H1 (cell line): Measurements from ENCODE around the gene CD300C. TPM values are rescaled to one million over a fixed set of nuclear protein-coding genes. Genes with fewer than 3 reads are reported as not detected.

ENCODE experiments used
- CTCF ChIA-PET: fragments of 300-600 bp; sonication (Branson Sonifier 250); formaldehyde crosslinking; loops from one replicate; lab custom pipeline; 2021; ENCODE audit not compliant: partially characterized antibody; lab: Charles Lee
- POLR2A ChIA-PET: fragments of 300-600 bp; sonication (Branson Sonifier 250); formaldehyde crosslinking; loops from one replicate; lab custom pipeline; 2021; ENCODE audit warnings: inconsistent platforms; ENCODE audit not compliant: partially characterized antibody; lab: Charles Lee
- DNase-seq, 2 experiments: peaks; one replicate each; pipeline versions ENCODE4 v3.0.0 to v3.0.0-alpha.2; 2010 to 2022; ENCODE audit warnings: low spot score in 2 of 2, low read depth in 1 of 2, mixed read lengths in 1 of 2
- FAIRE-seq: peaks from 2 replicates; lab custom pipeline; 2011; peaks lifted over from hg19 to GRCh38; lab: Jason Lieb, UNC
- H2AFZ ChIP-seq: 2 replicates; pipeline ENCODE4 v1.8.1; 2012; ENCODE audit warnings: low read length, inconsistent platforms
- H2AK5ac ChIP-seq: 2 replicates; pipeline ENCODE4 v1.6.1; 2013; ENCODE audit warnings: low read depth, low read length
- H2BK120ac ChIP-seq: replicated peaks from 2 replicates; pipeline ENCODE3; 2013; ENCODE audit warnings: low read depth, low read length, inconsistent platforms
- H2BK12ac ChIP-seq: 2 replicates; pipeline ENCODE4 v1.6.1; 2013; ENCODE audit warnings: low read depth, low read length
- H2BK15ac ChIP-seq: 2 replicates; pipeline ENCODE4 v1.6.1; 2013; ENCODE audit warnings: low read length
- H2BK20ac ChIP-seq: 2 replicates; pipeline ENCODE4 v1.6.1; 2013; ENCODE audit warnings: low read length
- H2BK5ac ChIP-seq: 2 replicates; pipeline ENCODE4 v1.6.1; 2013; ENCODE audit warnings: low read depth, low read length
- H3K14ac ChIP-seq: 2 replicates; pipeline ENCODE4 v1.6.1; 2013; ENCODE audit warnings: inconsistent platforms; ENCODE audit not compliant: insufficient read length
- H3K18ac ChIP-seq: 2 replicates; pipeline ENCODE4 v1.6.1; 2013; ENCODE audit warnings: low read length; ENCODE audit errors: extremely low read depth
- H3K23ac ChIP-seq: 2 replicates; pipeline ENCODE4 v1.6.1; 2013; ENCODE audit warnings: inconsistent platforms; ENCODE audit not compliant: insufficient read length
- H3K23me2 ChIP-seq: 2 replicates; pipeline ENCODE4 v1.6.1; 2013; ENCODE audit warnings: low read depth, low read length
- H3K27ac ChIP-seq: 2 replicates; pipeline ENCODE4 v1.6.1; 2011; ENCODE audit warnings: low read depth, low read length, inconsistent platforms
- H3K27me3 ChIP-seq, 4 experiments: replicated peaks in 1 of 4; 1 replicate in 1 of 4; 2 replicates in 3 of 4; pipeline versions ENCODE4 v1.6.1 to v1.8.1; 2011 to 2013; ENCODE audit warnings: low read length in 3 of 4, mild to moderate bottlenecking in 3 of 4, inconsistent platforms in 2 of 4, mixed read lengths in 2 of 4, moderate library complexity in 1 of 4; ENCODE audit not compliant: control insufficient read depth in 3 of 4, insufficient read depth in 3 of 4; ENCODE audit errors: extremely low read depth in 1 of 4
- H3K36me3 ChIP-seq, 4 experiments: 2 replicates each; pipeline versions ENCODE4 v1.6.1 to v1.8.1; 2011 to 2013; ENCODE audit warnings: mild to moderate bottlenecking in 4 of 4, low read length in 3 of 4, moderate library complexity in 2 of 4, control low read depth in 1 of 4, inconsistent platforms in 1 of 4; ENCODE audit not compliant: insufficient read depth in 4 of 4, control insufficient read depth in 2 of 4
- H3K4ac ChIP-seq: replicated peaks from 2 replicates; pipeline ENCODE3; 2013; ENCODE audit warnings: low read length, low read depth, mixed read lengths, inconsistent platforms; ENCODE audit not compliant: insufficient read length
- H3K4me1 ChIP-seq, 4 experiments: replicated peaks in 1 of 4; 1 replicate in 1 of 4; 2 replicates in 3 of 4; pipeline versions ENCODE4 v1.6.1 to v1.8.1; 2011 to 2013; ENCODE audit warnings: low read length in 3 of 4, inconsistent platforms in 2 of 4, mixed read lengths in 1 of 4; ENCODE audit not compliant: insufficient read depth in 4 of 4, control insufficient read depth in 3 of 4
- H3K4me2 ChIP-seq, 2 experiments: 2 replicates each; pipeline versions ENCODE4 v1.6.1 to v1.8.1; 2011 to 2013; ENCODE audit warnings: low read depth in 2 of 2, low read length in 2 of 2, control low read depth in 1 of 2, inconsistent platforms in 1 of 2, mild to moderate bottlenecking in 1 of 2; ENCODE audit not compliant: insufficient read depth in 1 of 2
- H3K4me3 ChIP-seq, 4 experiments: fragments of 200-600, 300-600 bp in 1 of 4; sonication (generic), shearing (Covaris generic), sonication (Bioruptor Twin) in 1 of 4; 2 replicates each; pipeline versions ENCODE4 v1.5.1 to v1.8.1; 2011 to 2016; ENCODE audit warnings: low read length in 4 of 4, low read depth in 3 of 4, control low read depth in 2 of 4, inconsistent platforms in 2 of 4, mild to moderate bottlenecking in 2 of 4, mixed read lengths in 1 of 4, moderate library complexity in 1 of 4; ENCODE audit not compliant: insufficient read depth in 2 of 4; ENCODE audit errors: extremely low read depth in 1 of 4
- H3K56ac ChIP-seq: replicated peaks from 2 replicates; pipeline ENCODE3; 2013; ENCODE audit warnings: low read depth, mild to moderate bottlenecking, mixed read lengths, low read length, inconsistent platforms; ENCODE audit not compliant: insufficient read length
- H3K79me1 ChIP-seq: 2 replicates; pipeline ENCODE4 v1.6.1; 2013; ENCODE audit warnings: low read depth, low read length, control low read depth
- H3K79me2 ChIP-seq, 2 experiments: 2 replicates each; pipeline versions ENCODE4 v1.6.1 to v1.8.1; 2012 to 2013; ENCODE audit warnings: low read length in 2 of 2, mild to moderate bottlenecking in 2 of 2, inconsistent platforms in 1 of 2; ENCODE audit not compliant: insufficient read depth in 2 of 2, control insufficient read depth in 1 of 2
- H3K9ac ChIP-seq, 4 experiments: replicated peaks in 1 of 4; 1 replicate in 1 of 4; 2 replicates in 3 of 4; pipeline versions ENCODE4 v1.6.1 to v1.8.1; 2011 to 2013; ENCODE audit warnings: low read depth in 3 of 4, low read length in 3 of 4, control low read depth in 2 of 4, mild to moderate bottlenecking in 2 of 4, moderate library complexity in 2 of 4, inconsistent platforms in 1 of 4; ENCODE audit errors: extremely low read depth in 1 of 4
- H3K9me3 ChIP-seq, 2 experiments: 2 replicates each; pipeline versions ENCODE4 v1.6.1 to v1.8.1; 2012 to 2013; ENCODE audit warnings: mild to moderate bottlenecking in 2 of 2, moderate library complexity in 2 of 2, control low read depth in 1 of 2, inconsistent platforms in 1 of 2, low read depth in 1 of 2, low read length in 1 of 2, mixed read lengths in 1 of 2; ENCODE audit not compliant: insufficient read depth in 2 of 2
- H4K20me1 ChIP-seq, 2 experiments: replicated peaks in 1 of 2; 2 replicates each; pipeline versions ENCODE3 to v1.8.1; 2011 to 2013; ENCODE audit warnings: inconsistent platforms in 2 of 2, low read length in 2 of 2, mild to moderate bottlenecking in 1 of 2; ENCODE audit not compliant: insufficient read depth in 2 of 2, control insufficient read depth in 1 of 2
- H4K5ac ChIP-seq: 2 replicates; pipeline ENCODE4 v1.6.1; 2013; ENCODE audit warnings: low read length, low read depth, mixed read lengths, inconsistent platforms; ENCODE audit not compliant: insufficient read length
- H4K8ac ChIP-seq: 2 replicates; pipeline ENCODE4 v1.8.0; 2013; ENCODE audit warnings: mild to moderate bottlenecking, moderate library complexity, low read length, inconsistent platforms; ENCODE audit not compliant: insufficient read depth; ENCODE audit errors: extremely low read depth
- H4K91ac ChIP-seq: replicated peaks from 2 replicates; pipeline ENCODE3; 2013; ENCODE audit warnings: low read length, mixed read lengths, inconsistent platforms; ENCODE audit not compliant: insufficient read length
- BRCA1 ChIP-seq: IDR thresholded peaks from 2 replicates; pipeline ENCODE4 v1.6.1; 2012; ENCODE audit warnings: low read depth, low read length, improper control_type of control experiment
- CBX5 ChIP-seq: fragments of 300-800, 300-1000 bp; sonication (generic); IDR thresholded peaks from 2 replicates; pipeline ENCODE4 v1.7.1; 2016; ENCODE audit warnings: antibody characterized with exemption, low read length, low read depth
- CHD2 ChIP-seq: IDR thresholded peaks from 2 replicates; pipeline ENCODE4 v1.6.1; 2012; ENCODE audit warnings: low read length, improper control_type of control experiment
- EP300 ChIP-seq, 2 experiments: IDR thresholded peaks; 1 replicate in 1 of 2; 2 replicates in 1 of 2; pipeline ENCODE4 v1.6.1; 2011 to 2012; ENCODE audit warnings: low read depth in 2 of 2, low read length in 2 of 2, mild to moderate bottlenecking in 2 of 2, borderline replicate concordance in 1 of 2, inconsistent platforms in 1 of 2, moderate library complexity in 1 of 2
- MAFK ChIP-seq: IDR thresholded peaks from 2 replicates; pipeline ENCODE4 v1.6.1; 2012; ENCODE audit warnings: low read depth, mild to moderate bottlenecking, improper control_type of control experiment, low read length
- SIX5 ChIP-seq: IDR thresholded peaks from 2 replicates; pipeline ENCODE4 v1.6.1; 2011; ENCODE audit warnings: mild to moderate bottlenecking, low read depth, low read length
- SP4 ChIP-seq: IDR thresholded peaks from 2 replicates; pipeline ENCODE4 v1.6.1; 2012; ENCODE audit warnings: low read length, inconsistent platforms
- SRF ChIP-seq: IDR thresholded peaks from 2 replicates; pipeline ENCODE4 v1.6.1; 2011; ENCODE audit warnings: mild to moderate bottlenecking, low read depth, low read length, moderate library complexity
- TBP ChIP-seq: IDR thresholded peaks from 2 replicates; pipeline ENCODE4 v1.6.1; 2011; ENCODE audit warnings: low read depth, low read length, improper control_type of control experiment
- WGBS, 2 experiments: shearing (Covaris generic) in 1 of 2; methylation state at CpG; one replicate each; pipeline versions ENCODE4 v1.1.6 to v1.1.7; 2013 to 2015; ENCODE audit warnings: low lambda C conversion rate in 2 of 2, mixed read lengths in 2 of 2, inconsistent platforms in 1 of 2, low coverage in 1 of 2, missing lambda C conversion rate in 1 of 2; ENCODE audit not compliant: insufficient replicate concordance in 2 of 2, insufficient coverage in 1 of 2, insufficient read length in 1 of 2; ENCODE audit errors: extremely low coverage in 1 of 2, missing lambda C conversion rate in 1 of 2; 5-methylcytosine and 5-hydroxymethylcytosine counted together
- polyA plus RNA-seq, 7 experiments: library from polyadenylated mRNA; depleted of rRNA in 3 of 7; stranded (reverse) in 5 of 7; unstranded in 2 of 7; fragments of >200 nt in 5 of 7; fragments of 200-250 nt in 2 of 7; gene quantifications; 1 replicate in 5 of 7; 2 replicates in 1 of 7; 4 replicates in 1 of 7; pipeline versions ENCODE4 v1.2.1 to v1.2.3, GENCODE V29; 2011 to 2013; ENCODE audit warnings: missing spikeins in 2 of 7, mixed read lengths in 2 of 7
- total RNA-seq: library from RNA; stranded (reverse); fragmentation: NEBNext Ultra II Directional; extraction: Animal tissue kit (Norgen Biotek cat#: 25700); gene quantifications from 2 replicates; pipeline ENCODE4 v1.2.1, GENCODE V29; 2021
- TF ChIP-seq, protein P1 (sequence below): IDR thresholded peaks from 2 replicates; pipeline ENCODE4 v1.6.1; 2012; ENCODE audit warnings: low read length, inconsistent platforms
- TF ChIP-seq, protein P2 (sequence below): IDR thresholded peaks from 2 replicates; pipeline ENCODE4 v1.6.1; 2012; ENCODE audit warnings: inconsistent platforms

CD300C gene
- total and polyA plus RNA-seq, 2 of the 8 experiments (the other 6 are each of a cell fraction or from before 2014, with no cell fraction given), result not detected

DNA sequence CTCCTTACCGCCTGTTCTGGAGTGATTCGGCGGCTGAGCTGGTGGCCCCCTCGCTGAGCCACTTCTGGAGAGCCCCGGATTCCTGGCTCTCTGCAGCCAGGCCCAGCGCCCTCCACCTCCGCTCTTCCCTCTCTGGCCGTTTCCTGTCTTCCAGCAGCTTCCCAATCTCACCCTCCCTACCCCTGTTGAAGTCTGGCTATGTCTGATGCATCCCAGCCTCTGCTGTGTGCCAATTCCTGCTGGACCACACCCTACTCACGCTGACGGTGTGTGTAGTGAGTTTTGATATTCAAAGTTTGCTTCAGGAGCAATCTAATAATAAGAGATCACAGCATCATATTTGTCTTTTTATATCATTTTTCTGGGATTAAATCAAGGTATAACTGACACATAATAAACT, 36.7 kb upstream of the CD300C start:
- FAIRE-seq, result no peak
- H3K27me3 ChIP-seq, result no peaks in the 10 kb centered on the region
- no peak overlapping the region for H3K18ac ChIP-seq
- H2BK20ac ChIP-seq, result no peak overlapping the region
- no peaks in the 10 kb centered on the region for H3K4me1 ChIP-seq
- no peak overlapping the region for H3K4me3 ChIP-seq
- H3K9ac ChIP-seq, result no peak overlapping the region
- CTCF ChIA-PET, result interaction anchor here (0.9 to 3.4 kb wide), 4 partner anchors 9 to 39 kb away, joined by 3 to 16 read pairs (median 4); partner anchors contain the start of gene CD300H
- no peak overlapping the region for H4K5ac ChIP-seq
- DNase-seq, result no peak
- no peak overlapping the region for H3K27ac ChIP-seq
- H2AFZ ChIP-seq, result no peak overlapping the region
- H2BK12ac ChIP-seq, result no peak overlapping the region
- no peaks in the 10 kb centered on the region for H3K9me3 ChIP-seq
- no peak overlapping the region for H2AK5ac ChIP-seq
- H3K14ac ChIP-seq, result no peak overlapping the region
- no peaks in the 10 kb centered on the region for H4K20me1 ChIP-seq
- no peaks in the 10 kb centered on the region for H3K79me2 ChIP-seq
- WGBS, 2 experiments, result 85% methylated on average over 10 of the region's 10 CpGs; no CpG with 5 or more reads in 1 of the 2 experiments
- no peak for TF ChIP-seq EP300 (IDR thresholded peaks at IDR 0.05; ENCODE audit: borderline replicate concordance in 1 of 2, low read depth in 2 of 2, low read length in 2 of 2)
- TF ChIP-seq, protein P1, sequence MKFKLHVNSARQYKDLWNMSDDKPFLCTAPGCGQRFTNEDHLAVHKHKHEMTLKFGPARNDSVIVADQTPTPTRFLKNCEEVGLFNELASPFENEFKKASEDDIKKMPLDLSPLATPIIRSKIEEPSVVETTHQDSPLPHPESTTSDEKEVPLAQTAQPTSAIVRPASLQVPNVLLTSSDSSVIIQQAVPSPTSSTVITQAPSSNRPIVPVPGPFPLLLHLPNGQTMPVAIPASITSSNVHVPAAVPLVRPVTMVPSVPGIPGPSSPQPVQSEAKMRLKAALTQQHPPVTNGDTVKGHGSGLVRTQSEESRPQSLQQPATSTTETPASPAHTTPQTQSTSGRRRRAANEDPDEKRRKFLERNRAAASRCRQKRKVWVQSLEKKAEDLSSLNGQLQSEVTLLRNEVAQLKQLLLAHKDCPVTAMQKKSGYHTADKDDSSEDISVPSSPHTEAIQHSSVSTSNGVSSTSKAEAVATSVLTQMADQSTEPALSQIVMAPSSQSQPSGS, result no peak
- TF ChIP-seq SIX5, result no peak
- no peak for TF ChIP-seq MAFK
- TF ChIP-seq TBP, result no peak
- TF ChIP-seq CBX5, result no peak
- TF ChIP-seq, protein P2, sequence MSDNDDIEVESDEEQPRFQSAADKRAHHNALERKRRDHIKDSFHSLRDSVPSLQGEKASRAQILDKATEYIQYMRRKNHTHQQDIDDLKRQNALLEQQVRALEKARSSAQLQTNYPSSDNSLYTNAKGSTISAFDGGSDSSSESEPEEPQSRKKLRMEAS, result no peak
- TF ChIP-seq SP4, result no peak
- TF ChIP-seq SRF, result no peak
- no peak for TF ChIP-seq BRCA1
- TF ChIP-seq CHD2, result no peak
- H2BK120ac ChIP-seq, result no peak overlapping the region
- H2BK15ac ChIP-seq, result no peak overlapping the region
- no peak overlapping the region; the same call in 1 of the 2 replicates for H4K8ac ChIP-seq
- H3K23me2 ChIP-seq, result no peaks in the 10 kb centered on the region
- no peak overlapping the region for H3K4me2 ChIP-seq
- no peak overlapping the region for H4K91ac ChIP-seq
- POLR2A ChIA-PET, result no interaction called here
- no peak overlapping the region for H3K4ac ChIP-seq
- H3K36me3 ChIP-seq, result no peaks in the 10 kb centered on the region
- no peak overlapping the region for H2BK5ac ChIP-seq
- no peak overlapping the region for H3K56ac ChIP-seq
- no peak overlapping the region for H3K23ac ChIP-seq
- H3K79me1 ChIP-seq, result no peaks in the 10 kb centered on the region
